ENCODE data around the gene DPYD. TPM values are rescaled to one million over a fixed set of nuclear protein-coding genes. Genes with fewer than 3 reads are reported as not detected.
"Not testable (repeated sequence)": the region's sequence is repeated elsewhere in the genome, so short reads cannot be mapped to it uniquely, and the experiment has no call there.

The DPYD gene
- total RNA-seq, 1 donor from 2014 or later, result 30.5 TPM

- DNase-seq, result no peak
Measured at GRCh38 chr1:97350662-97351061, 570.2 kb downstream of the DPYD start.

DNA sequence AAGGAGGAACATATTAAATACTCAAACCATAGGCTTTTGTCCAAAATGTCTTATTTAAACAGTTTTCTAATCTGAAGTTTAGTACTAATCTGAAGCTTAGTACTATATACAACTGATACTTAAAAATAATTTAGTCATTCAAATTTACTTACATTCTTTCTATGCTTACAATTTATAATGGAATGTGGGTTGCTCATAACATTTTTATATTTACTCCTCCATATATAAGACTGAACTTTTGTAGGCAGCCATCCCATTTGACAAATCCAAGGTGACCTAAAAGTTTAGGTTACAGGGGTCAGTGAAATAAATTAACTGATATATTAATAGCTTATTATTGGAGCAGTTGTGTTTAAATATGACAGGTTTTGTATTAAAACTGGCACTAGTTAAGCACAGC lies 570.6 kb downstream of the DPYD start:
- DNase-seq, result no peak

DNA sequence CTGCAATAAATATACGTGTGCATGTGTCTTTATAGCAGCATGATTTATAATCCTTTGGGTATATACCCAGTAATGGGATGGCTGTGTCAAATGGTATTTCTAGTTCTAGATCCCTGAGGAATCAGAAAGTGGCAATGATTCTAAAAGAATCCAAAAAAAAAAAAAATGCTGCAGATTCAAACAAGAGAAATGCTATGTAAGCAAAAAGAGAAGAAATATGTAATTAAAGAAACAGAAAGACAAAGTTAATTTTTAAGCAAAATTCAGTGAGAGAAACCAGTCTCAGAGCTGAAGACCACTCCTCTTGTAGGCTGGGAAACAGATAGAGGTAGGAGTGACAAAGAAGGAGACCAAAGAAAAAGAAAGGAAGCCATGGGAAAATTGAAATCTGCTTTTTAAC lies 571.0 kb downstream of the DPYD start:
- DNase-seq, result not testable (repeated sequence)

GRCh38 chr1:97348599-97349265 lies 572.1 kb downstream of the DPYD start:
- DNase-seq, result no peak

DNA sequence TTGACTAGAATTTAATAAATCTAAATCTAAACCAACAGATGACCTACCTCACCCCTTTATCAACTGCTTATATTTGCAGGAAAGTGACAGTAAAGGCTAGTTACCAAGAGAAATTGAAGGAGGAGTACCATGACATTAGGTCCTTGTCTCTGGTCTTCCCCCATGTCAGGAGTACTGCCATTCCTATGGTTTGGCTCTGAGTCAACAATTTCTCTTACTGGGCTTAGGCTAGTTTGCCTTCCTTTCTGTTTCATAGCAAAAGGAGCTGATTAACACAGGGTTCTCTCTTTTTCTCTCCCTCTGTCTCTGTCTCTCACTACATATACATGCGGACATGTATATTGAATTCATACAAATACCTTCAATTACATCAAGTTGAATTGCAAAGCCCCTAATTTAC lies 579.9 kb downstream of the DPYD start:
- no peak for DNase-seq

DNA sequence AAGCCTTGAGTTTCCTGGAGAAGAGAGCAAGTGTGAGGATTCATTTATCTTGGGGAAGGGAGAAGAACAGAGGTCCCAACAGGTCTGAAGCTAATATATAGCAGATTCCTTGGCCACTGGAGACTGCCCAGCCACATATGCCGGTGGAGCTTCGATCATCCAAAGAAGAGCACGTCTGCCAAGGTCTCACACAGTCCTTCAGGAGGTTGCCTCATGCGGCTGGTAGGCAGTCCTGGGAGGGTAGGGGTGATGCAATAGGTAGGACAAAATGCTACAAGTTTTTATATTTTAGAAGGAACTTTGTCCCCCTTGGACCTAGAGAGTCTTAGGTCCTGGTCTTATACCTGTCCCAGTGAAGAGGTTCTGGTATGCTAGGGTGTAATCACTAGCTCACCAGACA lies 582.5 kb downstream of the DPYD start:
- DNase-seq, result no peak

DNA sequence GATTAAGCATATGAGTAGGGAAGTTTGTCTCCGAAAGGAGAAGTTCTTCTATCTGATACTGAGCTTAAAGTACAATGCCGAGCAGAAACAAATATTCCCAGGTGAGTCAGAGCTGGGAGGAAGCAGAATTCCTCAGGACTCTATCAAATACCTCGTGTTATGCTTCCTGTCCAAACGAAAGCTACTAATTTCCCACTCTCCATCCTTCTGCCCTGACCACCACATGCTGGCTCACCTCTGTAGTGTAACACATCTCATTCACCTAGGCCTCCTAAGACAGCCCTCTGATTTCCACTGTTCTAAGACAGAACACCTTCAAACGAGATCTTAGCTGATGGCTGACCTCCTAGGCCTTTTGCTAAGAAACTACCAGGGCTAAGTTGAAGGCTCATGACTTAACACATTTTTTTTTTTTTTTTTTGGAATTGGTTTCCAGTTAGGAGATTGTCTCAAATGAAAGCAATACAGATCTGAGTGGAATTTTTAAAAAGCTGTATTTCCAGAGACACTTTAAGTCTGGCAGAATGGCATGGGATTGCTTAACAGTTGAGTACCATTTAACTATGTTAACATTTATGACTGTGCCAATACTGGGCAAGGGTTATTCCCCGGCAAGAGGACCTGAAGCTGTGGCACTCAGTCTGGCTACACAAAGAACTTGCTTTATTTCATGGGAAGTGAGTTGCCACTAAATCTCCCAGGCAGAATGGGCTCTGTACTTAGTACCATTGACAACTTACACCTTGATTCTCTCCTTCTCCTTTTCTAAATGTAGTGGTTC lies 583.4 kb downstream of the DPYD start:
- DNase-seq, result peak; percentile 48

- peak; percentile 17 for DNase-seq
Measured at GRCh38 chr1:97334454-97334853, 586.4 kb downstream of the DPYD start.

- no peak for DNase-seq
Measured at GRCh38 chr1:97332716-97333115, 588.1 kb downstream of the DPYD start.

DNA sequence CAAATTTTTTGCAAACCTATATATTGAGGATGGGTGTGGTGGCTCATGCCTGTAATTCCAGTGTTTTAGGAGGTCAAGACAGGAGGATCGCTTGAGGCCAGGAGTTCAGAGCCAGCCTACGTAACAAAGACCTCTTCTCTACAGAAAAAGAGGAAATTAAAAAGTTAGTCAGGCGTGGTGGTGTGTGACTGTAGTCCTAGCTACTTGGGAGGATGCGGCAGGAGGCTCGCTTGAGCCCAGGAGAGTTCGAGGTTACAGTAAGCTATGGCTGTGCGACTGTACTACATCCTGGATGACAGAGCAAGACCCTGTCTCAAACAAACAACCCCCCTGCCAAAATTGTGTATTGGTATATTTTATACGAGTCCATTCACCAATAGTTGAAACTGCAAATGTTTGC lies 589.7 kb downstream of the DPYD start:
- DNase-seq, result no peak

DNA sequence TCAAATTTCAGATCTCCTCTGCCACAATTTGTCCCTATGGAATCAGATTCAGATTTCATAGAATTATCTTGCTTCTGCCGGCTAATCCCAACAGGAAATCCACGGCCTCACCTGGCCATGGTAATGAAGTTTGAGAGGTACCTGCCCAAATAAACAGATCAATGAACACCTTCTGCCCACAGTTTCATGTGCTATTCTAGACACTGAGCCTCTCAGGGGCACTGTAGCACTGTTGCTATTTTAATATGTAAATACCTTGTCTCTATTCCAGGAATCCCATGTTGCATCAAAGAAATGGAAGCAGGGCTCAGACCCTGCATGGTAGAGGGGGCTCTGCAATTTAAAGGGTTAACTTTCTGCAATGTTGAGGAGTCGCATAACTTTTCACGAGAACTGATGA lies 606.1 kb downstream of the DPYD start:
- no peak for DNase-seq

DNA sequence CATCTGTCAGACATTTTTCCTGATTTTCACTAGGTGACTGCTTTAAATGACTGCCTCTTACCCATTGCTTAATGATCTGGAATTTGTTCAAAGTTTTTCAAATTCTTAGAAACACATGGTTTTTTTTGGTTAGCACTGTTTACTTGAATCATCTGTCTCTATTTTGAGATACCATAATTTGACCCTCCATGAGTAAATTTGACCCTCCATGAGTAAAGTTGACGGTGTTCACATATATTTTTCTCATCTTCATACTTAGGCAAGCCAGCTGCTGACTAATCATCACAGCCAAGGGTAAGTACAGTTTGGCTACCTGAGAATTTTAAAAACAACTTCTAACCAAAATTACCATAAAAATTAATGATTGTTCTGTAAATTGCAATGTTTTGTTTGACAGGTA lies 612.7 kb downstream of the DPYD start:
- DNase-seq, result no peak

DNA sequence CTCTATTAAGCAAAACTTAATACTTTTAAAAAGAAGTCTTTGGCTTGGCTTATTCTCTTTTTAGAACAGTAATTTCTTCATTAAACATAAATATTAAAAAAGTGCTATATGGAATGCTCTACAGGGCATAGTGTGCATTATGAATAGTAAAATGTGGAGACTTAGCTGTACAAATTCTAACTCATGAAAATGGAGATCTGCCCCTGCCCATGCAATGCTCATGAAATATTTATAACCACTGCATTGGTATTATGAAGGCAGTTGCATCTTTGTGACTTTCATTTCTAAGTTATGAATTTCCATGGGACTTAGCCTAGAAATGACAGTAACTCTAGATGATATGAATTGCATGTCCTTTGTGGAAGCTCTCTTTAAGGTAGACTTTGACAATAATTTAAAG lies 613.3 kb downstream of the DPYD start:
- DNase-seq, result no peak

DNA sequence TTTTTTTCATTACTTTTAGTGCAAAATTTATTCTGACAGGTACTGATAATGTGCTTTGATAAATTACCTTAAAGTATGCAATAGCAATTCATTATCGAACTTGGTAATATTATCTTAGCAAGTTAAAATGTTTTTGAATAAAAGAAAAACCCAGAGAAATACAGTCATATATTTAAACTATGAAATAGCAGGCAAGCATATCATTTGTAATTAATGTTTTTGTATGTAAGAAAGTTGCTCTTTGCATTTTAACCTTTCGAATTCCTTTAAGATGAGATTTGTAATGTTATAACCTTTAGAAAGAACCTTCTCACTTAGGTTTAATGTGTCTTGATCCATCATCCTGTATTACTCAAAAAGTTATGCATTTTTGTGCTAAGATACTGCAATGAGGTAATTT lies 613.7 kb downstream of the DPYD start:
- DNase-seq, result no peak

DNA sequence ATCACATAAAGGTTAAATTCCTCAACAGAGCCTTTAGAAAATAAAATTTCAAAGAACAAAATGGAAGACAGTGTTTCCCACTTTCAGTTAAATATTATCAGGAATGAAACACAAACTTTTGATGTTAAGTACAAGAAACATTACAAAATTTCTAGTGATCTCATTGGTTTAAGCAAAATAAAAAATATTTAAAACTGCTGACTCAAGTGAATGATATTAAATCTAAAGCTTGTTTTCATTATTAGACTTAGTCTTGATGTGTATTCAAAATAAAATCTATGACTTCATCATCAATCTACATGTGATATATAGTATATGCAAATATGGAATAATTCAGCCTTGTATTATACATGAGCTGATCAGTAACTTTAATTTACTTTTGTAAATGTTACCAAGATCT lies 614.3 kb downstream of the DPYD start:
- no peak for DNase-seq

GRCh38 chr1:97304366-97304765 lies 616.5 kb downstream of the DPYD start:
- no peak for DNase-seq

- DNase-seq, result no peak
Measured at GRCh38 chr1:97298966-97299365, 621.9 kb downstream of the DPYD start.

DNA sequence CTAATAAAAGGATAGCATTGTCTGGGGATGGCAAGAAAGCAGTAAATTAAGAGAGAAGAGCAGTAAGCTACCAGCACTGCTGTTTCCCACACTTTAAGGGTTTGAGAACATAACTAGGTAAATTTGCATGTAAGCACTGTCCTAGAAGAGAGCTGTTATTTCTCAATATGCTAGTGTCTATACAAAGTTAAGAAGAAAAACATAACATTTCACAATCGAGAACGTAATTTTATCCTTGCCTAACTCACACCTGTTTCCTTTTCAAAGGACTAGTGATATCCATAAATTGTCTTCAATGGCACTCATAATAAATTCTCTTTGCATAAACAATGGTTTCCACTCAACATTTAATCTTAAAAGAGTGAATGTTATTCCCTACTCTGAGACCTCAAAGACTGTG lies 623.2 kb downstream of the DPYD start:
- DNase-seq, result peak; percentile 8

DNA sequence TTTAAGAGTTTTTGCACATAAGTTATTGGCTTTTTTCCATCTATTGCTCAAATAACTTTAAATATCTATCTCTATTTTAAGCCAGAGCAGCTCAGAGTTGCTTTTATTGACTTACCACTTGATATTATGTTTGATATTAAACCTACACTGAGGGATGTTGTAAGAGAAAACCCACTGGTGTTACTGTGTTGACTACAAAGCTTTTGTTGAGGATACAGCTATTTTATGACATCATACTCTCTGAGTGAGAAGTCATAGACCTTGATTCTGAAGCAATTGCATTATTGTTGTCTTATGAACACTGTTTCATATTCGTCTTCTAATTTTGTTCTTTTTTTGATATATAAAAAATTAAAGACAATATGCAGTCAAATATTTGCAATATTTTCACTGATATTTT lies 638.9 kb downstream of the DPYD start:
- no peak for DNase-seq

GRCh38 chr1:97277891-97278654 lies 642.8 kb downstream of the DPYD start:
- peak; percentile 77 for DNase-seq

GRCh38 chr1:97271916-97272788 lies 648.7 kb downstream of the DPYD start:
- peak; percentile 5 for DNase-seq

- DNase-seq, result peak; percentile 30
Measured at GRCh38 chr1:97270508-97271307, 650.1 kb downstream of the DPYD start.
